Measurements from ENCODE around the gene PTPRG.

- no peak for TF ChIP-seq POLR2A (IDR thresholded peaks at IDR 0.05)
- TF ChIP-seq, protein P1, sequence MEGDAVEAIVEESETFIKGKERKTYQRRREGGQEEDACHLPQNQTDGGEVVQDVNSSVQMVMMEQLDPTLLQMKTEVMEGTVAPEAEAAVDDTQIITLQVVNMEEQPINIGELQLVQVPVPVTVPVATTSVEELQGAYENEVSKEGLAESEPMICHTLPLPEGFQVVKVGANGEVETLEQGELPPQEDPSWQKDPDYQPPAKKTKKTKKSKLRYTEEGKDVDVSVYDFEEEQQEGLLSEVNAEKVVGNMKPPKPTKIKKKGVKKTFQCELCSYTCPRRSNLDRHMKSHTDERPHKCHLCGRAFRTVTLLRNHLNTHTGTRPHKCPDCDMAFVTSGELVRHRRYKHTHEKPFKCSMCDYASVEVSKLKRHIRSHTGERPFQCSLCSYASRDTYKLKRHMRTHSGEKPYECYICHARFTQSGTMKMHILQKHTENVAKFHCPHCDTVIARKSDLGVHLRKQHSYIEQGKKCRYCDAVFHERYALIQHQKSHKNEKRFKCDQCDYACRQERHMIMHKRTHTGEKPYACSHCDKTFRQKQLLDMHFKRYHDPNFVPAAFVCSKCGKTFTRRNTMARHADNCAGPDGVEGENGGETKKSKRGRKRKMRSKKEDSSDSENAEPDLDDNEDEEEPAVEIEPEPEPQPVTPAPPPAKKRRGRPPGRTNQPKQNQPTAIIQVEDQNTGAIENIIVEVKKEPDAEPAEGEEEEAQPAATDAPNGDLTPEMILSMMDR (IDR thresholded peaks at IDR 0.05) = no peak
Measured at GRCh38 chr3:61702453-61702852, 141.1 kb downstream of the PTPRG start.

Measured in suprapubic skin (tissue), 3 donors.